ENCODE data around the gene TTYH2.
"Not testable (repeated sequence)": the region's sequence is repeated elsewhere in the genome, so short reads cannot be mapped to it uniquely, and the experiment has no call there.

TTYH2 gene

GRCh38 chr17:74276541-74277009, 63.2 kb downstream of the TTYH2 start:
- no peak for TF ChIP-seq CTCF (conservative IDR thresholded peaks at IDR 0.05)
- TF ChIP-seq ZFX (IDR thresholded peaks at IDR 0.05): no peak

GRCh38 chr17:74277935-74278334, 64.6 kb downstream of the TTYH2 start:
- no peak for TF ChIP-seq ZFX (IDR thresholded peaks at IDR 0.05)
- TF ChIP-seq CTCF (conservative IDR thresholded peaks at IDR 0.05): no peak
- no peak overlapping the region for H3K27ac ChIP-seq

More at GRCh38 chr17:74276541-74277009, 63.2 kb downstream of the TTYH2 start:
- H3K27ac ChIP-seq: no peak overlapping the region

- not testable (repeated sequence) for H3K27ac ChIP-seq
These were observed 66.2 kb downstream of the TTYH2 start for GRCh38 chr17:74279617-74280016.

- H3K27ac ChIP-seq: no peak overlapping the region
- TF ChIP-seq ZFX (IDR thresholded peaks at IDR 0.05): no peak
- TF ChIP-seq CTCF (conservative IDR thresholded peaks at IDR 0.05): no peak
These were observed 66.7 kb downstream of the TTYH2 start for GRCh38 chr17:74280093-74280513.

- no peak overlapping the region for H3K27ac ChIP-seq
- no peak for TF ChIP-seq CTCF (conservative IDR thresholded peaks at IDR 0.05)
- TF ChIP-seq ZFX (IDR thresholded peaks at IDR 0.05): no peak
These were observed 68.4 kb downstream of the TTYH2 start for GRCh38 chr17:74281799-74282198.

GRCh38 chr17:74282274-74282586, 68.9 kb downstream of the TTYH2 start:
- H3K27ac ChIP-seq: not testable (repeated sequence)

- no peak overlapping the region for H3K27ac ChIP-seq
These were observed 69.4 kb downstream of the TTYH2 start for GRCh38 chr17:74282587-74283370.

GRCh38 chr17:74283371-74283673, 70.0 kb downstream of the TTYH2 start:
- no peak overlapping the region for H3K27ac ChIP-seq

More at GRCh38 chr17:74282587-74283370, 69.4 kb downstream of the TTYH2 start:
- no peak for TF ChIP-seq CTCF (conservative IDR thresholded peaks at IDR 0.05)
- no peak for TF ChIP-seq ZFX (IDR thresholded peaks at IDR 0.05)

More at GRCh38 chr17:74283371-74283673, 70.0 kb downstream of the TTYH2 start:
- TF ChIP-seq CTCF (conservative IDR thresholded peaks at IDR 0.05): no peak
- no peak for TF ChIP-seq ZFX (IDR thresholded peaks at IDR 0.05)

Data from C4-2B (cell line).